ENCODE results near the gene B4GALNT3. TPM values are rescaled to one million over a fixed set of nuclear protein-coding genes. Genes with fewer than 3 reads are reported as not detected.

B4GALNT3 gene
- total RNA-seq, 1 experiment from 2014 or later, result 2.3 TPM

DNA sequence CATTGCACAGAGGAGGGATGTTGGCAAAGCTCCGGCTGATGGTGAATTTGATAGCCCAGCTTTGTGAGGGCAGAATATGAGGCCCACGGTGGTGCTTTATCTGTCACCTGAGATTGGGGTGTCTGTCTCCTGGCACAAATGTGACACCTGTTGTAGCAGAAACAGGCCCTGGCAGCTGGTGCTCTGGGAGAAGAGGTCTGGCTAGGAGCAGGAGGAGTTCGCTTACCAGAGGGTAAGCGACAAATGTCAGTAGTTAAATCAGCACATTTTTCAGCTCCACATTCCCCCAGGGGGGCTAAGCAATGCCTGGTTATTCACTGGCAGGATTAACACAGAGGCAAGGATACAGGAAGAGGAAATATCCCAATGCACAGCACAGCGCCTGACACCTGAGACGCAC, 71.1 kb downstream of the B4GALNT3 start:
- DNase-seq (ENCODE audit: low read depth, low spot score) (no peak), ATAC-seq (no peak)
- H3K9me3 ChIP-seq (ENCODE audit: control insufficient read depth, insufficient read depth, low read depth, low read length), result no peaks in the 10 kb centered on the region
- H3K36me3 ChIP-seq (ENCODE audit: control insufficient read depth, insufficient read depth, low read length), result no peaks in the 10 kb centered on the region
- in situ Hi-C loops (cut with HindIII; ENCODE audit: low pct_unique_long_range_greater_than_20kb, low sequenced_read_pairs), result no loop called here
- TF ChIP-seq CTCF (IDR thresholded peaks at IDR 0.05) (no peak), POLR2AphosphoS5 (IDR thresholded peaks at IDR 0.05; ENCODE audit: low read depth, low read length) (no peak), TCF7L2 (IDR thresholded peaks at IDR 0.05; ENCODE audit: low read depth, low read length) (no peak), SIN3A (IDR thresholded peaks at IDR 0.05; ENCODE audit: borderline replicate concordance, insufficient read depth, low read depth, low read length) (no peak)
- TF ChIP-seq, protein P1, sequence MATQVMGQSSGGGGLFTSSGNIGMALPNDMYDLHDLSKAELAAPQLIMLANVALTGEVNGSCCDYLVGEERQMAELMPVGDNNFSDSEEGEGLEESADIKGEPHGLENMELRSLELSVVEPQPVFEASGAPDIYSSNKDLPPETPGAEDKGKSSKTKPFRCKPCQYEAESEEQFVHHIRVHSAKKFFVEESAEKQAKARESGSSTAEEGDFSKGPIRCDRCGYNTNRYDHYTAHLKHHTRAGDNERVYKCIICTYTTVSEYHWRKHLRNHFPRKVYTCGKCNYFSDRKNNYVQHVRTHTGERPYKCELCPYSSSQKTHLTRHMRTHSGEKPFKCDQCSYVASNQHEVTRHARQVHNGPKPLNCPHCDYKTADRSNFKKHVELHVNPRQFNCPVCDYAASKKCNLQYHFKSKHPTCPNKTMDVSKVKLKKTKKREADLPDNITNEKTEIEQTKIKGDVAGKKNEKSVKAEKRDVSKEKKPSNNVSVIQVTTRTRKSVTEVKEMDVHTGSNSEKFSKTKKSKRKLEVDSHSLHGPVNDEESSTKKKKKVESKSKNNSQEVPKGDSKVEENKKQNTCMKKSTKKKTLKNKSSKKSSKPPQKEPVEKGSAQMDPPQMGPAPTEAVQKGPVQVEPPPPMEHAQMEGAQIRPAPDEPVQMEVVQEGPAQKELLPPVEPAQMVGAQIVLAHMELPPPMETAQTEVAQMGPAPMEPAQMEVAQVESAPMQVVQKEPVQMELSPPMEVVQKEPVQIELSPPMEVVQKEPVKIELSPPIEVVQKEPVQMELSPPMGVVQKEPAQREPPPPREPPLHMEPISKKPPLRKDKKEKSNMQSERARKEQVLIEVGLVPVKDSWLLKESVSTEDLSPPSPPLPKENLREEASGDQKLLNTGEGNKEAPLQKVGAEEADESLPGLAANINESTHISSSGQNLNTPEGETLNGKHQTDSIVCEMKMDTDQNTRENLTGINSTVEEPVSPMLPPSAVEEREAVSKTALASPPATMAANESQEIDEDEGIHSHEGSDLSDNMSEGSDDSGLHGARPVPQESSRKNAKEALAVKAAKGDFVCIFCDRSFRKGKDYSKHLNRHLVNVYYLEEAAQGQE (IDR thresholded peaks at IDR 0.05; ENCODE audit: insufficient read depth in 1 of 2, low read depth in 2 of 2, low read length in 1 of 2), result no peak
- no peaks in the 10 kb centered on the region for H3K4me1 ChIP-seq (ENCODE audit: control insufficient read depth, insufficient read depth, low read length)
- no peak overlapping the region for H3K4me3 ChIP-seq (ENCODE audit: low read depth in 2 of 2, low read length in 2 of 2)
- no TSS peak for BruUV-seq (replicated peaks)
- POLR2A ChIA-PET, result no interaction called here
- intact Hi-C loops (cut with micrococcal nuclease; ENCODE audit: unreplicated experiment), result no loop called here
- H3K27ac ChIP-seq (ENCODE audit: low read length), result no peak overlapping the region
- CTCF ChIA-PET, result no interaction called here
- no peaks in the 10 kb centered on the region for H3K27me3 ChIP-seq (ENCODE audit: control insufficient read depth, insufficient read depth, low read length)

GRCh38 chr12:531951-532585, 72.3 kb downstream of the B4GALNT3 start:
- BruUV-seq (replicated peaks), result no TSS peak
- ChIA-PET CTCF (no interaction called here), POLR2A (no interaction called here)
- no peaks in the 10 kb centered on the region for H3K36me3 ChIP-seq (ENCODE audit: control insufficient read depth, insufficient read depth, low read length)
- intact Hi-C loops (cut with micrococcal nuclease; ENCODE audit: unreplicated experiment) (no loop called here), in situ Hi-C loops (cut with HindIII; ENCODE audit: low pct_unique_long_range_greater_than_20kb, low sequenced_read_pairs) (no loop called here)
- no peak overlapping the region for H3K27ac ChIP-seq (ENCODE audit: low read length)
- ATAC-seq (no peak), DNase-seq (ENCODE audit: low read depth, low spot score) (no peak)
- no peak overlapping the region for H3K4me3 ChIP-seq (ENCODE audit: low read depth in 2 of 2, low read length in 2 of 2)
- H3K9me3 ChIP-seq (ENCODE audit: control insufficient read depth, insufficient read depth, low read depth, low read length), result no peaks in the 10 kb centered on the region
- TF ChIP-seq TCF7L2 (IDR thresholded peaks at IDR 0.05; ENCODE audit: low read depth, low read length), result no peak
- no peak for TF ChIP-seq SIN3A (IDR thresholded peaks at IDR 0.05; ENCODE audit: borderline replicate concordance, insufficient read depth, low read depth, low read length)
- no peak for TF ChIP-seq POLR2AphosphoS5 (IDR thresholded peaks at IDR 0.05; ENCODE audit: low read depth, low read length)
- TF ChIP-seq CTCF (IDR thresholded peaks at IDR 0.05), result no peak
- TF ChIP-seq, protein P1 (IDR thresholded peaks at IDR 0.05; ENCODE audit: insufficient read depth in 1 of 2, low read depth in 2 of 2, low read length in 1 of 2), result no peak
- no peaks in the 10 kb centered on the region for H3K4me1 ChIP-seq (ENCODE audit: control insufficient read depth, insufficient read depth, low read length)
- no peaks in the 10 kb centered on the region for H3K27me3 ChIP-seq (ENCODE audit: control insufficient read depth, insufficient read depth, low read length)
